ENCODE results near the gene C9orf153. TPM values are rescaled to one million over a fixed set of nuclear protein-coding genes. Genes with fewer than 3 reads are reported as not detected.

The C9orf153 gene
- total and polyA plus RNA-seq, 2 donors = 3.0 TPM; not detected in 1

- Histone ChIP-seq H3K4me1 (ENCODE audit: insufficient read depth) (peaks cover 2% of the 10 kb centered on the region), H3K4me3 (ENCODE audit: low read depth, low read length) (peak within 1 kb of the TSS; percentile 77), H3K27ac (ENCODE audit: low read depth) (peak within 1 kb of the TSS; percentile 95), H3K36me3 (ENCODE audit: insufficient read depth) (no peaks in the 10 kb centered on the region)
- peak; percentile 88 for DNase-seq (ENCODE audit: extremely low spot score)
- WGBS = under 1% methylated on average over 101 of the region's 101 CpGs
These were observed 22.9 kb upstream of the C9orf153 start, which contains the start of gene ISCA1 for GRCh38 chr9:86282077-86282978. TSS of gene ISCA1 (minus strand) at chr9:86282538. CDS start at chr9:86282458, 80 bp downstream.

- under 1% methylated on average over 31 of the region's 31 CpGs for WGBS
- no peaks in the 10 kb centered on the region for H3K36me3 ChIP-seq (ENCODE audit: insufficient read depth)
- H3K4me1 ChIP-seq (ENCODE audit: insufficient read depth) = peaks cover 2% of the 10 kb centered on the region
- H3K4me3 ChIP-seq (ENCODE audit: low read depth, low read length) = peak overlapping the region; percentile 77
- DNase-seq (ENCODE audit: extremely low spot score) = no peak
- peak overlapping the region; percentile 95 for H3K27ac ChIP-seq (ENCODE audit: low read depth)
These were observed 22.2 kb upstream of the C9orf153 start for GRCh38 chr9:86281593-86282076.

GRCh38 chr9:86280580-86280979 is 21.1 kb upstream of the C9orf153 start:
- Histone ChIP-seq H3K4me1 (ENCODE audit: insufficient read depth) (peaks cover 2% of the 10 kb centered on the region), H3K4me3 (ENCODE audit: low read depth, low read length) (no peak overlapping the region), H3K27ac (ENCODE audit: low read depth) (no peak overlapping the region), H3K36me3 (ENCODE audit: insufficient read depth) (no peaks in the 10 kb centered on the region)
- no peak for DNase-seq (ENCODE audit: extremely low spot score)
- WGBS = 96% methylated on average over 7 of the region's 7 CpGs

GRCh38 chr9:86279839-86280238 is 20.4 kb upstream of the C9orf153 start:
- Histone ChIP-seq H3K27ac (ENCODE audit: low read depth) (no peak overlapping the region), H3K36me3 (ENCODE audit: insufficient read depth) (no peaks in the 10 kb centered on the region), H3K4me1 (ENCODE audit: insufficient read depth) (peaks cover 2% of the 10 kb centered on the region), H3K4me3 (ENCODE audit: low read depth, low read length) (no peak overlapping the region)
- no peak for DNase-seq (ENCODE audit: extremely low spot score)
- 91% methylated on average over 3 of the region's 3 CpGs for WGBS

GRCh38 chr9:86277072-86277471 is 17.6 kb upstream of the C9orf153 start:
- 54% methylated on average over 1 of the region's 1 CpG for WGBS
- H3K4me1 ChIP-seq (ENCODE audit: insufficient read depth) = peaks cover 2% of the 10 kb centered on the region
- no peak overlapping the region for H3K27ac ChIP-seq (ENCODE audit: low read depth)
- no peak overlapping the region for H3K4me3 ChIP-seq (ENCODE audit: low read depth, low read length)
- DNase-seq (ENCODE audit: extremely low spot score) = no peak
- H3K36me3 ChIP-seq (ENCODE audit: insufficient read depth) = no peaks in the 10 kb centered on the region

GRCh38 chr9:86275962-86276361 is 16.5 kb upstream of the C9orf153 start:
- Histone ChIP-seq H3K27ac (ENCODE audit: low read depth) (no peak overlapping the region), H3K36me3 (ENCODE audit: insufficient read depth) (peaks cover 3% of the 10 kb centered on the region), H3K4me1 (ENCODE audit: insufficient read depth) (peaks cover 2% of the 10 kb centered on the region), H3K4me3 (ENCODE audit: low read depth, low read length) (no peak overlapping the region)
- WGBS = 89% methylated on average over 3 of the region's 3 CpGs
- DNase-seq (ENCODE audit: extremely low spot score) = no peak

GRCh38 chr9:86274821-86275643 is 15.6 kb upstream of the C9orf153 start:
- 81% methylated on average over 7 of the region's 7 CpGs for WGBS
- H3K36me3 ChIP-seq (ENCODE audit: insufficient read depth) = peaks cover 3% of the 10 kb centered on the region
- no peaks in the 10 kb centered on the region for H3K4me1 ChIP-seq (ENCODE audit: insufficient read depth)
- H3K27ac ChIP-seq (ENCODE audit: low read depth) = no peak overlapping the region
- H3K4me3 ChIP-seq (ENCODE audit: low read depth, low read length) = no peak overlapping the region
- DNase-seq (ENCODE audit: extremely low spot score) = no peak

GRCh38 chr9:86272221-86272620 is 12.8 kb upstream of the C9orf153 start:
- H3K36me3 ChIP-seq (ENCODE audit: insufficient read depth) = peaks cover 5% of the 10 kb centered on the region
- 93% methylated on average over 4 of the region's 4 CpGs for WGBS

GRCh38 chr9:86263876-86264275 is 4.4 kb upstream of the C9orf153 start:
- Histone ChIP-seq H3K27ac (ENCODE audit: low read depth) (no peak overlapping the region), H3K4me1 (ENCODE audit: insufficient read depth) (no peaks in the 10 kb centered on the region), H3K36me3 (ENCODE audit: insufficient read depth) (peaks cover 6% of the 10 kb centered on the region), H3K4me3 (ENCODE audit: low read depth, low read length) (no peak overlapping the region)
- WGBS = 82% methylated on average over 6 of the region's 6 CpGs
- DNase-seq (ENCODE audit: extremely low spot score) = no peak

More at GRCh38 chr9:86272221-86272620, 12.8 kb upstream of the C9orf153 start:
- no peak for DNase-seq (ENCODE audit: extremely low spot score)
- Histone ChIP-seq H3K4me3 (ENCODE audit: low read depth, low read length) (no peak overlapping the region), H3K27ac (ENCODE audit: low read depth) (no peak overlapping the region), H3K4me1 (ENCODE audit: insufficient read depth) (no peaks in the 10 kb centered on the region)

- Histone ChIP-seq H3K4me3 (ENCODE audit: low read depth, low read length) (no peak overlapping the region), H3K4me1 (ENCODE audit: insufficient read depth) (no peaks in the 10 kb centered on the region), H3K36me3 (ENCODE audit: insufficient read depth) (peaks cover 4% of the 10 kb centered on the region), H3K27ac (ENCODE audit: low read depth) (no peak overlapping the region)
- DNase-seq (ENCODE audit: extremely low spot score) = no peak
- WGBS = 87% methylated on average over 4 of the region's 4 CpGs
These were observed 3.0 kb upstream of the C9orf153 start for GRCh38 chr9:86262492-86262891.

- H3K4me3 ChIP-seq (ENCODE audit: low read depth, low read length) = no peak overlapping the region
- DNase-seq (ENCODE audit: extremely low spot score) = no peak
- no peaks in the 10 kb centered on the region for H3K4me1 ChIP-seq (ENCODE audit: insufficient read depth)
- 86% methylated on average over 2 of the region's 2 CpGs for WGBS
- H3K27ac ChIP-seq (ENCODE audit: low read depth) = no peak overlapping the region
- no peaks in the 10 kb centered on the region for H3K36me3 ChIP-seq (ENCODE audit: insufficient read depth)
These were observed 2.1 kb downstream of the C9orf153 start for GRCh38 chr9:86257391-86257790.

GRCh38 chr9:86256653-86257052 is 2.8 kb downstream of the C9orf153 start:
- no peaks in the 10 kb centered on the region for H3K4me1 ChIP-seq (ENCODE audit: insufficient read depth)
- no peak overlapping the region for H3K4me3 ChIP-seq (ENCODE audit: low read depth, low read length)
- no peak overlapping the region for H3K27ac ChIP-seq (ENCODE audit: low read depth)
- WGBS = 83% methylated on average over 3 of the region's 3 CpGs
- DNase-seq (ENCODE audit: extremely low spot score) = no peak
- no peaks in the 10 kb centered on the region for H3K36me3 ChIP-seq (ENCODE audit: insufficient read depth)

GRCh38 chr9:86253577-86253976 is 5.9 kb downstream of the C9orf153 start:
- Histone ChIP-seq H3K4me3 (ENCODE audit: low read depth, low read length) (no peak overlapping the region), H3K36me3 (ENCODE audit: insufficient read depth) (no peaks in the 10 kb centered on the region), H3K27ac (ENCODE audit: low read depth) (no peak overlapping the region), H3K4me1 (ENCODE audit: insufficient read depth) (no peaks in the 10 kb centered on the region)
- 98% methylated on average over 3 of the region's 3 CpGs for WGBS
- DNase-seq (ENCODE audit: extremely low spot score) = no peak
